Left ventricle myocardium inferior (tissue), 1 donor: ENCODE results near the gene RGS14. TPM values are rescaled to one million over a fixed set of nuclear protein-coding genes. Genes with fewer than 3 reads are reported as not detected.

Source experiments
- DNase-seq: peaks from one replicate; pipeline ENCODE4 v3.0.0-alpha.2; 2020
- H3K27ac ChIP-seq: fragments of 200-600 bp; replicated peaks from 2 replicates; pipeline ENCODE4 v1.8.0; 2021
- H3K27me3 ChIP-seq: fragments of 200-600 bp; 2 replicates; pipeline ENCODE4 v1.8.0; 2021; ENCODE audit warnings: low read depth
- H3K36me3 ChIP-seq: fragments of 200-600 bp; 2 replicates; pipeline ENCODE4 v1.8.0; 2021
- H3K4me1 ChIP-seq: fragments of 200-600 bp; 2 replicates; pipeline ENCODE4 v1.8.0; 2021
- H3K4me3 ChIP-seq: fragments of 200-600 bp; 2 replicates; pipeline ENCODE4 v1.8.0; 2021; ENCODE audit warnings: mild to moderate bottlenecking, moderate library complexity
- H3K9me3 ChIP-seq: fragments of 200-600 bp; replicated peaks from 2 replicates; pipeline ENCODE4 v1.8.0; 2021
- intact Hi-C: fragments of 100-400 bp; cut with micrococcal nuclease; formaldehyde crosslinking; loops from one replicate; pipeline ENCODE4 v1.11.0; 2022
- total RNA-seq: library from RNA; stranded (reverse); fragmentation: NEBNext Ultra II Directional; extraction: Animal tissue kit (Norgen Biotek cat#: 25700); gene quantifications from one replicate; pipeline ENCODE4 v1.2.1, GENCODE V29; 2021
- TF ChIP-seq, protein P1 (sequence below): fragments of 200-600 bp; IDR thresholded peaks from 2 replicates; pipeline ENCODE4 v1.8.0; 2021; ENCODE audit warnings: antibody characterized with exemption, mild to moderate bottlenecking, borderline replicate concordance
- donor health status: DM: no; HTN: yes; CAD: no; lungs with severe emphysema.

Gene RGS14
- total RNA-seq, 1 donor from 2014 or later: 4.6 TPM

DNA sequence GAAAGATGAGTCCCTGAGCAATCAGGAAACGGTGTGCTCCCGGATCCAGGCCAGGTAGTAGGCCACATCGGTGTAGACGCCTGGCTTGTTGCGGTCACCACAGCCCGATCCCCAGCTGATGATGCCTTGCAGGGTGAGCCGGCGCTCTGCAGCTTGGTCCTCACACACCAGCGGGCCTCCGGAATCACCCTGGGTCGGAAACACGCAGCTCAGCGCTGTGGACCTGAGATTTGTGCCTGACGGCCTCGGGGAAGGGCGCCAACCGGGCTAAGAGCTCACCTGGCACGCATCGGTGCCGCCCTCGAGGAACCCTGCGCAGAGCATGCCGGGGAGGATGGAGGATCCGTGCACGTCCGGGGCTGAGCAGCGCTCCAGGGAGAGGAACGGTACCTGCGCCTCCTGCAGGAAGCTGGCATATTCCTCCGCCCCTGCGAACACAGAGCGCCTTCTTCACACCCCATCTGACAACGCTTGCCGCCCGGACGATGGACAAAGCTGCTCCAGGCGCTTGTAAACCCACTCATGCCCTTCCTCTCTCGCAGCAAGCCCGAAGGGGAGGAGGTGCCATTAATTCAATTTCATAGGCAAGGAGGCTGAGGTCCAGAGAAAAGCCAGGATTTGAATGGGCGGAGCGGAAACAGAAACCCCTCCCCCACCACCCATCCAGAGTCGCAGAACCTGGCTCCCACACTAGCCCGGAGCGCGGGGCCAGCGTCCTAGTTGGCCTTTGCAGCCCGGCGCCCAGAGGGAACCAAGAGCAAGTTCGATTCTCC, 44.7 kb downstream of the RGS14 start:
- H3K4me3 ChIP-seq: peak overlapping the region; percentile 12
- peaks cover 39% of the 10 kb centered on the region for H3K4me1 ChIP-seq
- no peaks in the 10 kb centered on the region for H3K36me3 ChIP-seq
- peaks cover 100% of the 10 kb centered on the region for H3K27me3 ChIP-seq
- no peaks in the 10 kb centered on the region for H3K9me3 ChIP-seq
- TF ChIP-seq, protein P1, sequence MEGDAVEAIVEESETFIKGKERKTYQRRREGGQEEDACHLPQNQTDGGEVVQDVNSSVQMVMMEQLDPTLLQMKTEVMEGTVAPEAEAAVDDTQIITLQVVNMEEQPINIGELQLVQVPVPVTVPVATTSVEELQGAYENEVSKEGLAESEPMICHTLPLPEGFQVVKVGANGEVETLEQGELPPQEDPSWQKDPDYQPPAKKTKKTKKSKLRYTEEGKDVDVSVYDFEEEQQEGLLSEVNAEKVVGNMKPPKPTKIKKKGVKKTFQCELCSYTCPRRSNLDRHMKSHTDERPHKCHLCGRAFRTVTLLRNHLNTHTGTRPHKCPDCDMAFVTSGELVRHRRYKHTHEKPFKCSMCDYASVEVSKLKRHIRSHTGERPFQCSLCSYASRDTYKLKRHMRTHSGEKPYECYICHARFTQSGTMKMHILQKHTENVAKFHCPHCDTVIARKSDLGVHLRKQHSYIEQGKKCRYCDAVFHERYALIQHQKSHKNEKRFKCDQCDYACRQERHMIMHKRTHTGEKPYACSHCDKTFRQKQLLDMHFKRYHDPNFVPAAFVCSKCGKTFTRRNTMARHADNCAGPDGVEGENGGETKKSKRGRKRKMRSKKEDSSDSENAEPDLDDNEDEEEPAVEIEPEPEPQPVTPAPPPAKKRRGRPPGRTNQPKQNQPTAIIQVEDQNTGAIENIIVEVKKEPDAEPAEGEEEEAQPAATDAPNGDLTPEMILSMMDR: peak; percentile 42
- DNase-seq: peak; percentile 32
- intact Hi-C loops: loop anchor here (5.0 kb wide), 1 partner anchor 50 kb away; no protein-coding TSS in a partner anchor
- no peak overlapping the region for H3K27ac ChIP-seq

DNA sequence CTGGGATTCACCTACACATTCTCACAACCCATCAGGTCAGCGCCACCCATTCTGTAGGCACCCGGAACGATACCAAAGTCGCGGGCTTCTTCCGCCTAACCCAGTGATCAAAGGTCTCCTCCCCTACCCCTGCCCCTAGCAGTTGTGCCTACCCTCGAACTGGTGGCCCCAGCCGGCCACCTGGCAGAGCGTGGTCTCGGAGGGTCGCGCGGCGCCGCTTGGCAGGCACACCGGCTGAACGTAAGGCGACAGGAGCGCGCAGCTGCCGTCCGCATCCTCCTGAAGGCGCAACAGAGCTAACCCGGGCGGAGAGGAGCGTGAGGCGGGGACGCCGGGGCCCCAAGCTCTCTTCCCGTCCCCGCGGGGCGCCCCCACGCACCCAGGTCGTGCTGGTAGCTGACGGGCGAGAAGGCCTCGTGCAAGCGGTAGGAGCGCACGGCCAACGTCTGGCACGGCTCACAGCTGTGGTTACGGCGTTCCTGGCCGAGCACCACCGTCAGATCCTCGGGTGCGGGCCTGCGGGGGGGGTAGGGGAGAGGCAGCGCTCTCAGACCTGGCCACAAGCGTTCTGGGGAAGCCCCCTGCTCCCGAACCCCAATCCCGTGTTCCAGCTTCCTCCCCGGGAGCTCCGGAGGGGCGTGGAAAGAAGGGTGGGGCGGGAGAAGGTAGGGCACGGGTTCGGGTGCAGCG, 45.5 kb downstream of the RGS14 start:
- DNase-seq: no peak
- H3K27ac ChIP-seq: no peak overlapping the region
- intact Hi-C loops: loop anchor here (5.0 kb wide), 1 partner anchor 49 kb away; no protein-coding TSS in a partner anchor

DNA sequence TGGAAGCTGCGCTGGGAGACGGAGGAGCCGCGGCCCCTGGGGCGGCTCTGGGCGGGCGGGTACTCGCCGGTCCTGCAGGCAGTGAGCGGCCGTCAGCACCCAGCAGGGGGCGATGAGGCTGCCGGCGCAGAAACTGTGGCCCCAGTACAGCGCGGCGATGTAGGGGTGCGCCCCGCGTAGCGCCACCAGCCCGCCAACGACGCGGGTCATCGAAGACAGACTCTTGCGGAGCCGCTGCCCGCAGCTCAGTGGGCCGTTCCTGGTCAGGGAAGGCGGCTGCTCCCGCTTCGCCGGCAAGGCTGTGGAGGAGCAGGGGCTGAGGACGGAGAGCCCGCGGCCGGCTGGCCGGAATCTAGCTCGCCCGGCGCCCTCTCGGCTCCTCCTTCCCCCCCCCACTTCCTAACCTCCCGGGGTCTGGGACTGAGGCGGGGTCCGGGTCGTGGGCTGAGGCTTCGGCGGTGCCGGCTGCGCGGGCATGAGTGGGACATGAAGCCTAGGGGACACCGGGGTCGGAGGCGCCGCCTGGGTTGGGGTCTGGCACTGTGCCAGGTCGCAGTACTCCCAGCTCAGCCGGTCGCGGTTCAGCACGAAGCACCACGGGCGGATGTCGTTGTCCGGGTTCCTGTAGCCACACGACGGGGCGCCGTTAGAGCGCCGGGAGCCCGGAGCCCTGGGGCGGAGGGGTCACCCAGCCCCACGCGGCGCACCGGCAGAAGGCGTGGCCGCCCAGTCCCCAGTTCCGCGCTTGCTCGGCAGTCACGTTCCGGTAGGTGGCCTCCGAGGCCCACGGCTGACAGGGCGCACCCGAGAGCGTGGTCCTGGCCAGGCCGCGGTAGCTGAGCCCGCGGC, 46.3 kb downstream of the RGS14 start:
- H3K27me3 ChIP-seq: peaks cover 99% of the 10 kb centered on the region
- H3K27ac ChIP-seq: no peak overlapping the region
- no peaks in the 10 kb centered on the region for H3K36me3 ChIP-seq
- no peaks in the 10 kb centered on the region for H3K9me3 ChIP-seq
- intact Hi-C loops: loop anchor here (5.0 kb wide), 1 partner anchor 48 kb away; no protein-coding TSS in a partner anchor
- TF ChIP-seq, protein P1: peak; percentile 78
- peaks cover 39% of the 10 kb centered on the region for H3K4me1 ChIP-seq
- DNase-seq: peak; percentile 86
- peak overlapping the region; percentile 74 for H3K4me3 ChIP-seq

More for the DNA sequence above, 45.5 kb downstream of the RGS14 start:
- Histone ChIP-seq H3K4me3 (peak overlapping the region; percentile 74), H3K9me3 (no peaks in the 10 kb centered on the region), H3K27me3 (peaks cover 100% of the 10 kb centered on the region), H3K36me3 (no peaks in the 10 kb centered on the region), H3K4me1 (peaks cover 39% of the 10 kb centered on the region)
- TF ChIP-seq, protein P1: no peak

DNA sequence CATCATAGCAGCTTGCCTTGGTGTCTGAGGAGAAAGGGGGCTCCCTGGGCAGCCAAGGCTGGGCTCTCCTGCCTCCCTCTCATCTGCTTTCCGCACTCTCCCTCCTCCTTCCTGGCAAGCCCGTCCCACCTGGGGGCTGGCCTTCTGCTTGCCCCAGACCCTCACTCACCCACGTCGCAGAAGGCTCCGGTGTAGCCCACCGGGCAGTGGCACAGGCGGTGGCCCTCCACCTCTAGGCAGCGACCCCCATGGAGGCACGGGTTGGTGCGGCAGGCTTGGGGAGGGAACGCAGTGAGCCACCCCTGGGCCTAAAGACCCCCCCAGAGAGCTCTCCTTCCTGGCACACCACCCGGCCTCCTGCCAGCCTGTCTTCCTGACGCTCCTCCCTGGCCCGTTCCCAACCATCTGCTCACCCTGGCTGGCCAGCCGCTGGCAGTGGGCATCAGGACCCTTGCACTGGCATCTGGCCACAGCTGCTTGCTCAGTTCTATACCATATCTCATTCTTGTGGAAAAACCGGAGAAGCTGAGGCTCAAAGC, 47.0 kb downstream of the RGS14 start:
- intact Hi-C loops: loop anchor here (5.0 kb wide), 1 partner anchor 48 kb away; no protein-coding TSS in a partner anchor
- Histone ChIP-seq H3K4me1 (peaks cover 39% of the 10 kb centered on the region), H3K27ac (no peak overlapping the region), H3K4me3 (peak overlapping the region; percentile 74), H3K36me3 (no peaks in the 10 kb centered on the region), H3K27me3 (peaks cover 98% of the 10 kb centered on the region), H3K9me3 (no peaks in the 10 kb centered on the region)
- DNase-seq: no peak
- TF ChIP-seq, protein P1: no peak

DNA sequence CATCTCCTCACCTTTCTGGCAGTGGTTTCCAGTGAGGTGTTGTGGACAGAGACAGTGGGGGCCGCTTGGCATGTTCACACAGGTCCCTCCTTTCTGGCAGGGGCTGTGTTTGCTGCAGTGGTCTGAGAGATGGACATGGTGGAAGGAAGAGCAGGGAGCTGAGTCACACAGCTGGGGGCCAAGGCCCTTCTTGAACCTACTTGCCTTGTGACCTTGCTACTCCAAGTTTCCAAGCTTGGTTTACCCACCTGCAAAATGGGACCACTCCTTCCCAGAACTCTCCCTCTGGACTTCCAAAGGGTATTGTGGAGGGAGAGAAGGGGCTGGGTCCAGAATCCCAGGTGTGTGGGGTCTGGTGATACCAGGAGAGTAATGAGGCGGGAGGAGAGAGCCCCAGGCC, 47.6 kb downstream of the RGS14 start:
- DNase-seq: no peak
- Histone ChIP-seq H3K9me3 (no peaks in the 10 kb centered on the region), H3K4me1 (peaks cover 33% of the 10 kb centered on the region), H3K27me3 (peaks cover 92% of the 10 kb centered on the region), H3K27ac (no peak overlapping the region), H3K36me3 (no peaks in the 10 kb centered on the region), H3K4me3 (no peak overlapping the region)
- TF ChIP-seq, protein P1: no peak
- intact Hi-C loops: no loop called here
